ENCODE data around the gene MEG3.

GRCh38 chr14:100781952-100782351 lies 44.0 kb upstream of the MEG3 start:
- TF ChIP-seq CTCF (IDR thresholded peaks at IDR 0.05; ENCODE audit: extremely low read depth in 1 of 2, insufficient read depth in 1 of 2, low read depth in 1 of 2, low read length in 2 of 2) (no peak), FOS (IDR thresholded peaks at IDR 0.05; ENCODE audit: borderline replicate concordance, insufficient read depth, low read length) (no peak), EZH2 (IDR thresholded peaks at IDR 0.05; ENCODE audit: borderline replicate concordance, low read depth, low read length, severe bottlenecking) (no peak), POLR2AphosphoS5 (IDR thresholded peaks at IDR 0.05; ENCODE audit: insufficient read depth, low read depth, low read length) (no peak)
